Fibroblast of lung (primary cell): ENCODE results near the gene ATXN2. TPM values are rescaled to one million over a fixed set of nuclear protein-coding genes. Genes with fewer than 3 reads are reported as not detected.

Experiments
- DNase-seq, 2 donors: peaks; one replicate each; pipeline versions ENCODE4 v3.0.0 to v3.0.0-alpha.2; 2010; ENCODE audit warnings: low read depth in 2 of 2
- H2AFZ ChIP-seq: 2 replicates; pipeline ENCODE4 v1.5.1; 2012; ENCODE audit warnings: low read length, control low read depth, inconsistent platforms
- H3K27ac ChIP-seq: 2 replicates; pipeline ENCODE4 v1.5.1; 2011; ENCODE audit warnings: low read length, control low read depth; ENCODE audit not compliant: insufficient read depth
- H3K27me3 ChIP-seq: 2 replicates; pipeline ENCODE4 v1.5.1; 2011; ENCODE audit warnings: mild to moderate bottlenecking, low read length; ENCODE audit not compliant: control insufficient read depth, insufficient read depth
- H3K36me3 ChIP-seq: 2 replicates; pipeline ENCODE4 v1.5.1; 2011; ENCODE audit warnings: low read length; ENCODE audit not compliant: control insufficient read depth, insufficient read depth
- H3K4me1 ChIP-seq: 2 replicates; pipeline ENCODE4 v1.5.1; 2011; ENCODE audit warnings: low read length; ENCODE audit not compliant: control insufficient read depth, insufficient read depth; ENCODE audit errors: extremely low read depth
- H3K4me2 ChIP-seq: 2 replicates; pipeline ENCODE4 v1.5.1; 2011; ENCODE audit warnings: low read length, control low read depth; ENCODE audit not compliant: insufficient read depth; ENCODE audit errors: extremely low read depth
- H3K4me3 ChIP-seq, 4 experiments: fragments of 200-600 bp in 1 of 4; sonication (generic) in 1 of 4; replicated peaks in 1 of 4; 2 replicates each; pipeline ENCODE4 v1.5.1; 2011 to 2016; ENCODE audit warnings: low read length in 4 of 4, low read depth in 3 of 4, mild to moderate bottlenecking in 3 of 4, control low read depth in 2 of 4, inconsistent platforms in 1 of 4, mixed read lengths in 1 of 4; ENCODE audit not compliant: insufficient read depth in 1 of 4; ENCODE audit errors: control extremely low read depth in 1 of 4
- H3K79me2 ChIP-seq: 2 replicates; pipeline ENCODE4 v1.5.1; 2012; ENCODE audit warnings: mild to moderate bottlenecking, low read length, inconsistent platforms; ENCODE audit not compliant: control insufficient read depth, insufficient read depth
- H3K9ac ChIP-seq: 2 replicates; pipeline ENCODE4 v1.5.1; 2011; ENCODE audit warnings: mild to moderate bottlenecking, low read length, control low read depth; ENCODE audit not compliant: insufficient read depth
- H3K9me3 ChIP-seq: 2 replicates; pipeline ENCODE4 v1.5.1; 2012; ENCODE audit warnings: low read depth, low read length; ENCODE audit not compliant: control insufficient read depth, insufficient read depth
- H4K20me1 ChIP-seq: 2 replicates; pipeline ENCODE4 v1.5.1; 2011; ENCODE audit warnings: low read length; ENCODE audit not compliant: control insufficient read depth, insufficient read depth; ENCODE audit errors: extremely low read depth
- CTCF ChIP-seq, 2 donors: IDR thresholded peaks in 1 of 2; conservative IDR thresholded peaks in 1 of 2; 1 replicate in 1 of 2; 2 replicates in 1 of 2; pipeline ENCODE4 v1.5.1; 2011 to 2012; ENCODE audit warnings: low read length in 2 of 2, control low read depth in 1 of 2, inconsistent platforms in 1 of 2, low read depth in 1 of 2, mild to moderate bottlenecking in 1 of 2
- EZH2 ChIP-seq: IDR thresholded peaks from 2 replicates; pipeline ENCODE4 v1.5.1; 2012; ENCODE audit warnings: low read length, control low read depth, mild to moderate bottlenecking; ENCODE audit errors: missing control alignments
- polyA plus RNA-seq, 2 donors: library from polyadenylated mRNA; depleted of rRNA in 1 of 2; stranded (reverse) in 1 of 2; unstranded in 1 of 2; fragments of >200 nt; gene quantifications; 2 replicates each; pipeline ENCODE4 v1.2.1, GENCODE V29; 2011 to 2012; ENCODE audit warnings: missing spikeins in 1 of 2
- total RNA-seq: library from RNA; depleted of rRNA; stranded (reverse); fragments of >200 nt; gene quantifications from 2 replicates; pipeline ENCODE4 v1.2.1, GENCODE V29; 2014

ATXN2 gene
- total and polyA plus RNA-seq, 2 donors (not counting 1 experiment from before 2014, with no cell fraction given), result 25.9 to 31.2 TPM

GRCh38 chr12:111438481-111438880, 160.6 kb downstream of the ATXN2 start:
- Histone ChIP-seq H3K27ac (peak overlapping the region; percentile 30), H3K27me3 (no peaks in the 10 kb centered on the region), H3K4me3 (no peak overlapping the region), H3K4me2 (peak overlapping the region; percentile 36), H3K9ac (no peak overlapping the region), H3K4me1 (peaks cover 29% of the 10 kb centered on the region), H3K36me3 (peaks cover 7% of the 10 kb centered on the region), H3K79me2 (peaks cover 90% of the 10 kb centered on the region), H2AFZ (no peak overlapping the region), H4K20me1 (no peaks in the 10 kb centered on the region), H3K9me3 (no peaks in the 10 kb centered on the region)
- TF ChIP-seq CTCF (conservative IDR thresholded peaks at IDR 0.05 in 1 of 2, IDR thresholded peaks at IDR 0.05 in 1 of 2; ENCODE audit: low read depth in 1 of 2, low read length in 2 of 2), result no peak
- no peak for TF ChIP-seq EZH2
- peak; percentile 25 to 78 for DNase-seq

GRCh38 chr12:111437816-111438454, 161.2 kb downstream of the ATXN2 start:
- H2AFZ ChIP-seq, result no peak overlapping the region
- H3K4me2 ChIP-seq, result peak overlapping the region; percentile 36
- no peaks in the 10 kb centered on the region for H4K20me1 ChIP-seq
- peaks cover 87% of the 10 kb centered on the region for H3K79me2 ChIP-seq
- H3K4me1 ChIP-seq, result peaks cover 29% of the 10 kb centered on the region
- H3K27me3 ChIP-seq, result no peaks in the 10 kb centered on the region
- H3K27ac ChIP-seq, result peak overlapping the region; percentile 40
- no peak overlapping the region for H3K9ac ChIP-seq
- no peak overlapping the region for H3K4me3 ChIP-seq
- no peaks in the 10 kb centered on the region for H3K9me3 ChIP-seq
- TF ChIP-seq EZH2, result no peak
- TF ChIP-seq CTCF (conservative IDR thresholded peaks at IDR 0.05 in 1 of 2, IDR thresholded peaks at IDR 0.05 in 1 of 2; ENCODE audit: low read depth in 1 of 2, low read length in 2 of 2), result no peak
- peaks cover 7% of the 10 kb centered on the region for H3K36me3 ChIP-seq
- peak; percentile 75 to 89 for DNase-seq

- H3K79me2 ChIP-seq, result peaks cover 83% of the 10 kb centered on the region
- no peaks in the 10 kb centered on the region for H3K27me3 ChIP-seq
- H3K4me1 ChIP-seq, result peaks cover 34% of the 10 kb centered on the region
- TF ChIP-seq CTCF (conservative IDR thresholded peaks at IDR 0.05 in 1 of 2, IDR thresholded peaks at IDR 0.05 in 1 of 2; ENCODE audit: low read depth in 1 of 2, low read length in 2 of 2), result no peak
- no peak for TF ChIP-seq EZH2
- H4K20me1 ChIP-seq, result no peaks in the 10 kb centered on the region
- no peaks in the 10 kb centered on the region for H3K9me3 ChIP-seq
- DNase-seq, result no peak
- H3K4me3 ChIP-seq, result no peak overlapping the region
- H3K27ac ChIP-seq, result no peak overlapping the region
- H2AFZ ChIP-seq, result no peak overlapping the region
- peaks cover 2% of the 10 kb centered on the region for H3K36me3 ChIP-seq
- H3K4me2 ChIP-seq, result no peak overlapping the region
- no peak overlapping the region for H3K9ac ChIP-seq
These were observed 162.3 kb downstream of the ATXN2 start for GRCh38 chr12:111436811-111437210.
